AG09309 (cell line): ENCODE results near the gene WDR53.
"Not testable (repeated sequence)": the region's sequence is repeated elsewhere in the genome, so short reads cannot be mapped to it uniquely, and the experiment has no call there.

Source experiments
- DNase-seq: peaks from one replicate; pipeline ENCODE4 v3.0.0-alpha.2; 2010; ENCODE audit warnings: low read depth
- H3K4me3 ChIP-seq: 2 replicates; pipeline ENCODE4 v1.5.1; 2011; ENCODE audit warnings: mild to moderate bottlenecking, low read depth, low read length, moderate library complexity; ENCODE audit not compliant: control insufficient read depth
- CTCF ChIP-seq: IDR thresholded peaks from 2 replicates; pipeline ENCODE4 v1.5.1; 2011; ENCODE audit warnings: mild to moderate bottlenecking, low read depth, low read length, inconsistent platforms; ENCODE audit not compliant: insufficient read depth, control insufficient read depth; ENCODE audit errors: missing control alignments

Gene WDR53

GRCh38 chr3:196531418-196531817, 36.9 kb downstream of the WDR53 start:
- DNase-seq = no peak
- H3K4me3 ChIP-seq = no peak overlapping the region
- TF ChIP-seq CTCF = no peak

- peak; percentile 44 for TF ChIP-seq CTCF
- peak overlapping the region; percentile 11 for H3K4me3 ChIP-seq
- no peak for DNase-seq
Observed at GRCh38 chr3:196528639-196529233, 39.6 kb downstream of the WDR53 start.

GRCh38 chr3:196525141-196525540, 43.2 kb downstream of the WDR53 start:
- H3K4me3 ChIP-seq = no peak overlapping the region
- TF ChIP-seq CTCF = no peak
- no peak for DNase-seq

- TF ChIP-seq CTCF = peak; percentile 28
- H3K4me3 ChIP-seq = no peak overlapping the region
- no peak for DNase-seq
Observed at GRCh38 chr3:196524527-196524926, 43.8 kb downstream of the WDR53 start.

- no peak for TF ChIP-seq CTCF
- no peak for DNase-seq
- no peak overlapping the region for H3K4me3 ChIP-seq
Observed at GRCh38 chr3:196523841-196524240, 44.5 kb downstream of the WDR53 start.

GRCh38 chr3:196521291-196521690, 47.1 kb downstream of the WDR53 start:
- not testable (repeated sequence) for H3K4me3 ChIP-seq

GRCh38 chr3:196519718-196520082, 48.7 kb downstream of the WDR53 start:
- TF ChIP-seq CTCF = no peak
- H3K4me3 ChIP-seq = no peak overlapping the region
- DNase-seq = no peak

More at GRCh38 chr3:196521291-196521690, 47.1 kb downstream of the WDR53 start:
- DNase-seq = not testable (repeated sequence)
